PC-3 (cell line): ENCODE data around the gene LAMB4.

Source experiments
- CTCF ChIP-seq: fragments of 300-600 bp; sonication (generic); conservative IDR thresholded peaks from 2 replicates; pipeline ENCODE4 v1.5.1; 2017; ENCODE audit warnings: antibody characterized with exemption, low read depth, mild to moderate bottlenecking, low read length
- EZH2 ChIP-seq: fragments of 300-600 bp; sonication (generic); IDR thresholded peaks from one replicate; pipeline ENCODE4 v1.6.1; 2017; ENCODE audit warnings: antibody characterized with exemption, mild to moderate bottlenecking, low read length; ENCODE audit not compliant: unreplicated experiment
- EZH2phosphoT487 ChIP-seq: fragments of 300-600 bp; sonication (generic); IDR thresholded peaks from 2 replicates; pipeline ENCODE4 v1.6.1; 2018; ENCODE audit warnings: mild to moderate bottlenecking, antibody characterized with exemption, low read length, borderline replicate concordance

GRCh38 chr7:108104324-108104723 is 25.8 kb downstream of the LAMB4 start:
- TF ChIP-seq EZH2 (no peak), CTCF (no peak), EZH2phosphoT487 (no peak)
